Fibroblast of upper back skin (primary cell): ENCODE results near the gene NUP62.

Experiments
- DNase-seq: peaks from one replicate; pipeline ENCODE4 v3.0.0-alpha.2; 2013

NUP62 gene

GRCh38 chr19:49924004-49924880 is 5.1 kb downstream of the NUP62 start:
- DNase-seq = peak; percentile 75

- DNase-seq = no peak
Measured at GRCh38 chr19:49923055-49924003, 6.0 kb downstream of the NUP62 start.

- peak; percentile 69 for DNase-seq
Measured at GRCh38 chr19:49921871-49922795, 7.2 kb downstream of the NUP62 start.

GRCh38 chr19:49920624-49921363 is 8.5 kb downstream of the NUP62 start:
- DNase-seq = no peak

GRCh38 chr19:49918089-49918488 is 11.2 kb downstream of the NUP62 start:
- no peak for DNase-seq

- no peak for DNase-seq
Measured at GRCh38 chr19:49916839-49917733, 12.2 kb downstream of the NUP62 start.

- DNase-seq = no peak
Measured at GRCh38 chr19:49915271-49915670, 14.0 kb downstream of the NUP62 start.

GRCh38 chr19:49913720-49914119 is 15.6 kb downstream of the NUP62 start:
- no peak for DNase-seq

GRCh38 chr19:49912965-49913685 is 16.2 kb downstream of the NUP62 start:
- no peak for DNase-seq

GRCh38 chr19:49911381-49912145 is 17.7 kb downstream of the NUP62 start:
- no peak for DNase-seq

- no peak for DNase-seq
Measured at GRCh38 chr19:49910179-49910578, 19.1 kb downstream of the NUP62 start.

- DNase-seq = no peak
Measured at GRCh38 chr19:49908480-49909420, 20.6 kb downstream of the NUP62 start.

GRCh38 chr19:49907745-49908446 is 21.4 kb downstream of the NUP62 start:
- no peak for DNase-seq

- DNase-seq = no peak
Measured at GRCh38 chr19:49906879-49907564, 22.3 kb downstream of the NUP62 start.

- DNase-seq = no peak
Measured at GRCh38 chr19:49904136-49904535, 25.2 kb downstream of the NUP62 start.

GRCh38 chr19:49896863-49897621 is 32.3 kb downstream of the NUP62 start, which contains the start of gene IL4I1:
Gene IL4I1, minus strand, starts transcription at chr19:49896887. Its CDS starts 727 bp downstream, at chr19:49896160.
- DNase-seq = peak; percentile 11
